DMS114 treated with DMSO at 0.1 percent for 48 hours (cell line): Measurements from ENCODE around the gene ZNF747.
"Not testable (repeated sequence)": the region's sequence is repeated elsewhere in the genome, so short reads cannot be mapped to it uniquely, and the experiment has no call there.

Source experiments
- DNase-seq: peaks from one replicate; lab custom pipeline; 2025; ENCODE audit not compliant: unreplicated experiment; lab: John Stamatoyannopoulos, UW

Gene ZNF747

DNA sequence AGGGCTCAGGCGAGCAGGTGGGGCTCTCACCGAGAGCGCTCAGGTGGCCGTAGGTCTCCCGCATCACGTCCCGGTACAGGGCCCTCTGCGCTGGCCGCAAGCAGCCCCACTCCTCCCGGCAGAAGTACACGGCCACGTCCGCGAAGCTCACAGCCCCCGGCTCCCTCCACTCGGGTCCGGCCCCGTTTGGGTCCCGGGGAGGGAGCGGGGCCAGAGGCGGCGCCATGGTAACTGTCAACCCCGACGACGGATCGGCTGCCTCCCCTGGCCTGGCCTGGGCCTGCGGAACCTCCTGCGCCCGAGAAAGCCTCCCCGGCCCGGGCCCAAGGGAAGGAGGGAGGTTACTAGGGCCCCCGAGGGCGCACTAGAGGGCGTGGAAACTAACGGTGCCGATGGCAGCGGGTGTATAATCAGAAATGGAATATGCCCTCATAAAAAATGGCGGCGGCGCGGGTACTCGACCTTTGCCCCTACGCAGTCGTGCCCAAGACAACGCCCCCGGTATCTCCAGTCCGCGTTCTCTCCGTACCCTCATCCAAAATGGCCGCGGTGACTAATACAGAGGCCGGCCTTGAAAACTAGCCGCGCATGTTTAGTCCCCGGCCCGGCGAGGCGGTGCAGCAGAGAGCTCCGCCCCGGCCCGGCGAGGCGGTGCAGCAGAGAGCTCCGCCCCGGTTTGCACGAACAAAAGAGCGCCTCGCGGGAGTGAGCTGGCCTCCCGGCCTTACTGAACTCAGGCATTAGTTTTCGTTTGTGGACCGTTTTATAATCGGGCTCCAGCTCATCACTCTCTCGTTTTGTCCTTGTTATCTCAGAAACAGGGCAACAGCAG is 23.5 kb upstream of the ZNF747 start, which contains the start of gene ZNF764:
TSS of gene ZNF764 (minus strand) at position 418 of the 832 bp plus-strand sequence. CDS start at position 226, 192 bp downstream.
- peak; percentile 93 for DNase-seq

- DNase-seq, result no peak
These were observed 23.0 kb upstream of the ZNF747 start for GRCh38 chr16:30557707-30557956.

DNA sequence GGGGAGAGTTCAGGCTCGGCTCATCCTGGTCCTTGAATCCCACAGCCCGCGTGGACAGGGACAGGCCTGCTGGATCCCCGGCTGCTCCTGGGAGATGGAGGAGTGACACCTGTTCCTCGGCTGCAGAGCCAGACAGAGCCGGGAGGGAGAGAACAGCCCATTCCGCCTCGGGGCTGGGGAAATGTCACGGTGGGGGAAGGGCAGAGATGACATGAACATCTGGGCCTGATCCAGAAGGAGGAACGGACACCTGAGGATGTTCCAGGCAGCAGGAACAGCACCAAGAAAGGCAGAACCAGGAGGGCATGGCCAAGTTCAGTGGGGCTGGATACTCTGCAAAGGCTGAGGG is 21.4 kb upstream of the ZNF747 start:
- no peak for DNase-seq

DNA sequence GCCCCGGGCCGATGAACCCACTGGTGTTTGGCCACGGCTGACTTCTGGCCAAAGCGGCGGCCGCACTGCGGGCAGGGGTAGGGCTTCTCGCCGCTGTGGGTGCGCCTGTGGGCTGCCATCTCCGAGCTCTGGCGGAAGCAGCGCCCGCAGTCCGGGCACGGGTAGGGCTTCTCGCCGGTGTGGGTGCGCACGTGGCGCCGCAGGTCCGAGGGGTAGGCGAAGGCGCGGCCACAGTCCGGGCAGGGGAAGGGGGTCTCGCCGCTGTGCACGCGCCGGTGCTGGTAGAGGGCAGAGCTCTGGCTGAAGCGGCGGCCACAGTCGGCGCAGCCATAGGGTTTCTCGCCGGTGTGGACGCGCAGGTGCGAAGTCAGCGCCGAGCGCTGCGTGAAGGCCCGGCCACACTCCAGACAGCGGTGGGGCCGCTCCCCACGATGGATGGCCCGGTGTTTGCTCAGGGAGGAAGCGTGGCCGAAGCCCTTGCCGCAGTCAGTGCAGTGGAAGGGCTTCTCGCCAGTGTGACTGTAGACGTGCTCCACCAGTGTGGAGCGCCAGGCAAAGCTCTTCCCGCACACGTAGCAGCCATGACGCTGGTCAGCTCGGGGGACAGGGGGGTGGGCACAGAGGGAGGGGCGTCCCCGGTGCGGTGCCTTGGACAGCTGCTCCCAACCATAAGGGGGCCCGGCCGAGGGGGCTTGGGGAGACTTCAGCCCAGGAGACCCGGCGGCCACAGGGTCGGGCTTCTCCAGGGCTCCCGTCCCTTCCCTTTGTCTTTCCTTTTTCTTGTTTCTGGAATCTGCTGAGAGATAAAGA is 20.9 kb upstream of the ZNF747 start:
- DNase-seq, result no peak

DNA sequence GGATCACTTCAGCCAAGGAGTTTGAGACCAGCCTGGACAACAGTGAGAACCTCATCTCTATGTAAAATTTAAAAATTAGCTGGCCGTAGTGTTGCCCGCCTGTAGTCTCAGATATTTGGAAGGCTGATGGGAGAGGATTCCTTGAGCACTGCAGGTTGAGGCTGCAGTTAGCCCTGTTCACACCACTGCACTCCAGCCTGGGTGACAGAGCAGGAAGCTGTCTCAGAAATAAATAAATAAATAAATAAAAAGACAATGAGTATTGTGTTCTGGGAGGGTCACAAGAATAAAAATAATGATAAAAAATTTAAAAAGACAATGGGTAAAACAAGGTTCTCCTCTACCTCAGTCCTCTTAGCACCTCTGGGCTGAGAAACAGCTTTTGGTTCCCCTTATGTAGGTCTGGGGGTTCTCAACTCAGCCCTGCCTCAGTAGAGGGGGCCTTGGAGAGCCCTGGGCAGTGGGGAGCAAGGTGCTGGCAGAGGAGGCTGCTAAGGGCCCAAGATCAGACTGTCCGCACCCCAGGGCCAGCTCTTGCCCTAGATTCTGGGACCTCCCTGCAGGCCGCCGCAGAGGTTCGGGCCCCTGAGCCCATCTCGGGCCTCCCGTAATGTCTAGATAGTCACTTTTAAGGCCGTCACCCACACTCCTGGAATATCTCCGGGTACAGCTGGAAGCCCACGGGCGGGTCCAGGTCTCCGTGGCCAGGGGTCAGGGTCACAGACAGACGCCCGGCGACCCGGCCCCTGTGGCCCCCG is 20.1 kb upstream of the ZNF747 start:
- no peak for DNase-seq

GRCh38 chr16:30553393-30553899 is 18.8 kb upstream of the ZNF747 start:
- no peak for DNase-seq

DNA sequence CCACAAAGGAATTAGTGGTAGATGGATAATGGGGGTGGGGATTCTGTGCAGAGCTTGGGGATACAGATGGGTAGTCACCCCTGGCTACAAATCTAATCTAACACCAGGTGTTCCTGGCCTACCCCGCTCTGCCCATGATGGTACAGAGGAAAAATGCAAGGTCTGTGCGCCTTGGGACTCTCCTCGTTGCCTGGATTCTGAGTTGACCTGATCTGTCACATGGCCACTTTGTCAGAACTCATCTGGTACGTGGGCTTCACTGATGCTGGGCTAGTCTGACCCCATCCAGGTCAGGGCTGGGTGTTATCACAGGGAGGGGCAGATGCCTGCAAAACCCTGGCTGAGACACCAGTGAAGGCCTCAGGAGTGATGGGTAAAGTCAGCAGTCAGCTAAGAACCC is 18.3 kb upstream of the ZNF747 start:
- no peak for DNase-seq

DNA sequence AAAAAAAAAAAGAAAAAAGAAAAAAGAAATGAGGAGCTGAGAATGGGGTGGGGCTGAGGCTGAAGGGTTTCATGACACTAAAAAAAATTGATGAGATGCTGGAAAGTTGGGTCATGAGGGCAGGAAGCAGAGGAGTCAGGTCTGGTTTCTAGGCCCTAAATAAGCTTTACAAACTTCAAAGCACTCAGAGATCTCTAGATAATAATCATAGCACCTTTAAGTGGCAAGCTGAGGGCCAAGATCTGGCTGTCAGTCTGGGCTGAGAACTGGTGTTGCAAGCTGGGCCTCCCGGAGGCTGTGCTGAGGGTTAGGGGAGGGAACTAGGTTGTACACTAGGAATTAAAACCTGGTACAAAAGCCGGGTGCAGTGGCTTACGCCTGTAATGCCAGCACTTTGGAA is 17.1 kb upstream of the ZNF747 start:
- no peak for DNase-seq

- no peak for DNase-seq
These were observed 14.0 kb upstream of the ZNF747 start for GRCh38 chr16:30548416-30549253.

- no peak for DNase-seq
These were observed 11.5 kb upstream of the ZNF747 start for GRCh38 chr16:30546115-30546514.

DNA sequence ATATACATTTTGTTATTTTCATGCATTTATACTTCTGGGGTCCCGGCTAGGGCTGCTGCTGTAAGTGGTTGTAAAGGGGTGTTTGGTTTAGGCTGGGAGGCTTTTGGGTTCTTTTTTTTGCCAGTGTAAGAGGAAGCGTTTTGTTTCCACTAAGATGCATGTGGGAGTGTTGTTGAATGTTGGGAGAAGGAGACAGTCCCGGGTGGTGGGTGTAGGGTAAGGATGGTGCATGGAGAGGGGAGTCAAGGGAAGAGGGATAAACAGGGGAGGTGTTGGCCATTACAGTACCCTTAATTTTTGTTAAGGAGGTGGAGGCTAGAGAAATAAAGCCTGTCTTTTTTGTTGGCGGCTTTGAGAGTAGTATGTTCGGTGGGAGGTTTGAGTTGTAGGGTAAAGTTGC is 8.4 kb upstream of the ZNF747 start:
- DNase-seq, result no peak

DNA sequence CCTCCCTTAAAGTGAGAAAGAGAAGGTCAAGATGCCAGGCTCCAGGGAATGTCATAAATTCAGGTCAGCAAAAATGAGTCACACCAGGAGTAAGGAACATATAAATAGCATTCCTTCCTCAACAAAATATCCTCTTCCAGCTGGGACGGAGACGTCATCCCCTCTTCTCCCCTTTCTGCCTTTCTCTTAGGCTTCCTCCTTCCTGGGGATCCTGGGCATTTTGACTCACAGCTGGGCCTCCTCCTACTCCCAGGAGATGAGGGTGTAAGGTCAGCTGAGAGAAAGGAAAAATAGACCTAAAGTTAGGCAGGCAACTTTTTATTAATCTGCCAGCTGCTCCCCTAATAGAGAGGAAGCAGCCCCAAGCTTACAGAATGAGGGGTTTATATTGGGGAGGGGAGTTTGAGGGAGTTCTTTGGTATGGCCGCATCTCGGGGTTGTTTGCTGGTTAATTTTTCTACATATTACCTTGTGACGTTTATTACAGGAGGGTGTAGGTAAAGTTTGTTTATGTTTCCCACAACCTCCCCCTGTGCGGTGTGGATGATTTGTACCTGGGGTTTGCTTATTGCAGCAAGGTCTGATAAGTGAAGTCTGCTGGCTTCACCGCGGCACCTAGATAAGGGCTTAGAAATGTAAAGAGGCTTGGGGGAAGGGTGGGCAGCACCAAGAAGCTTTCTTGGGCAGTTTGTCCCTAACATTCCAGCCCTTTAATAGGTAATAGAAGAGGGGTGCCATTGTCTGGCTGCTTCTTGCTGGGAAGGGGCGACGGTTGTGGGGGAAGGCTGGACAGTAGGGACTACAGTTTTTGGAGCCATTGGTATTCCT is 7.1 kb upstream of the ZNF747 start:
- DNase-seq, result no peak

GRCh38 chr16:30540916-30541464 is 6.3 kb upstream of the ZNF747 start:
- DNase-seq, result not testable (repeated sequence)

DNA sequence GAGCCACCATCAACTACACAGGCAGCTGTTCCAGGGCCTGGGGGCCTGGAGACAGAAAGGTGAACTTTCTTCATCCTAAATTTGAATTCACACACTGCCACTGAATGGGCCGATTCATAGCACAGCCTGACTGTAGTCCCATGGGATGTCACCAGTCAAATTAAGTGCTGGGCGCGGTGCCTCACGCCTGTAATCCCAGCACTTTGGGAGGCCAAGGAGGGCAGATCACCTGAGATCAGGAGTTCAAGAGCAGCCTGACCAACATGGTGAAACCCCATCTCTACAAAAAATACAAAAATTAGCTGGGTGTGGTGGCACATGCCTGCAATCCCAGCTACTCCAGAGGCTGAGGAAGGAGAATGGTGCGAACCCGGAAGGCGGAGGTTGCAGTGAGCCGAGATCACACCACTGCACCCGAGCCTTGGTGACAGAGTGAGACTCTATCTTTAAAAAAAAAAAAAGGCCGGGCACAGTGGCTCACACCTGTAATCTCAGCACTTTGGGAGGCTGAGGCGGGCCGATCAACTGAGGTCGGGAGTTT is 5.4 kb upstream of the ZNF747 start:
- not testable (repeated sequence) for DNase-seq

- no peak for DNase-seq
These were observed 4.6 kb upstream of the ZNF747 start for GRCh38 chr16:30539000-30539964.

GRCh38 chr16:30536391-30537024 is 1.9 kb upstream of the ZNF747 start:
- not testable (repeated sequence) for DNase-seq

DNA sequence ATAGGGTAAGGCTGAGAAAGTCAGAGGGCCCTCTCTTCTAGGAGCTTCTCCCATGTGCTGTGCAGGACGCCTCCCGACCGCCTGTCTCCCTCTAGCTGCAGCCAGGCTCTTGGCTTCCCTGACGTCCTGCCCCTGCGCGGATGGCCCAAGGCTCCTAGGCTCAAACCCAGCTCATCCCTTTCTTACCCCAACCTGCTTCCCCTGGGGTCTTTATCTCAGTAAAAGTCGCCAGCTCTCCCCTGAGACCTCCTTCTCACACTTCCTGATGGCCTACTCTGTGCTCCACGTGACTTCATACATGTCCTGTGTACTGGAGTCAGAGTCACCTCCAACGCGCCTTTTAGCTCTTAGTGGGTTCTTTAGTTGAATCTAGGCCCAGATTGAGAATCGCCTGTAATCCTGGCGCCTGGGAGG is 1.1 kb upstream of the ZNF747 start:
- DNase-seq, result peak; percentile 37
